Right lobe of liver (tissue), 6 donors: ENCODE results near the gene SPATA16. TPM values are rescaled to one million over a fixed set of nuclear protein-coding genes. Genes with fewer than 3 reads are reported as not detected.

Source experiments
- ATAC-seq, 4 donors: fragments of 200-7000 bp; cut with Tn5 transposase; one replicate each; pipeline ENCODE4 v1.9.1; 2020; ENCODE audit warnings: mild to moderate bottlenecking in 4 of 4, moderate library complexity in 4 of 4
- DNase-seq, 3 donors: peaks; one replicate each; pipeline ENCODE4 v3.0.0-alpha.2; 2020
- H3K27ac ChIP-seq, 3 donors: fragments of 200-600 bp; one replicate each; pipeline ENCODE4 v1.8.0; 2022
- H3K27me3 ChIP-seq, 2 donors: fragments of 200-600 bp; one replicate each; pipeline ENCODE4 v1.8.0; 2022
- H3K36me3 ChIP-seq, 4 donors: fragments of 200-600 bp; sonication (generic) in 1 of 4; one replicate each; pipeline versions ENCODE4 v1.5.1 to v1.8.0; 2017 to 2022; ENCODE audit warnings: control low read depth in 1 of 4
- H3K4me1 ChIP-seq, 4 donors: fragments of 200-600 bp; sonication (generic) in 1 of 4; one replicate each; pipeline versions ENCODE4 v1.5.1 to v1.8.0; 2017 to 2022; ENCODE audit warnings: control low read depth in 1 of 4
- H3K4me3 ChIP-seq, 3 donors: fragments of 200-600 bp; one replicate each; pipeline ENCODE4 v1.8.0; 2022
- H3K9me3 ChIP-seq, 4 donors: fragments of 200-600 bp; sonication (generic) in 1 of 4; one replicate each; pipeline versions ENCODE4 v1.5.1 to v1.8.0; 2017 to 2022; ENCODE audit warnings: control low read depth in 1 of 4
- POLR2A ChIP-seq: fragments of 450-650 bp; IDR thresholded peaks from one replicate; pipeline ENCODE4 v1.6.1; 2017; ENCODE audit warnings: antibody characterized with exemption, mild to moderate bottlenecking
- WGBS: methylation state at CpG from one replicate; pipeline ENCODE4 v1.1.6; 2018; ENCODE audit warnings: low coverage, low lambda C conversion rate; ENCODE audit not compliant: insufficient coverage; ENCODE audit errors: missing lambda C conversion rate; 5-methylcytosine and 5-hydroxymethylcytosine counted together
- intact Hi-C, 2 donors: fragments of 100-400 bp; cut with DNase I; formaldehyde crosslinking; loops; one replicate each; pipeline versions ENCODE4 v1.11.2 to v1.14.1; 2022
- total RNA-seq, 6 experiments: library from RNA; depleted of rRNA in 2 of 6; stranded (reverse); fragments of >200 nt in 2 of 6; fragmentation: NEBNext Ultra II Directional in 3 of 6; extraction: Animal tissue kit (Norgen Biotek cat#: 25700) in 3 of 6; gene quantifications; one replicate each; pipeline versions ENCODE4 v1.1.0 to v1.2.4, GENCODE V29; 2016 to 2023
- TF ChIP-seq, protein P1 (sequence below), 4 donors: fragments of 200-600 bp in 3 of 4; fragments of 450-650 bp in 1 of 4; IDR thresholded peaks; one replicate each; pipeline versions ENCODE4 v1.5.1 to v1.8.0; 2016 to 2022; ENCODE audit warnings: antibody characterized with exemption in 4 of 4, mild to moderate bottlenecking in 2 of 4
- donor health status: DM: no; HTN: yes; CAD: no.
- donor health status: DM: no; HTN: no; CAD: no.
- donor health status: DM: no; HTN: no; CAD: no.
- donor health status: DM: no; HTN: yes; CAD: no.
- donor health status: DM: no; HTN: yes; CAD: no.

SPATA16 gene
- total RNA-seq, 6 experiments from 2014 or later = not detected

DNA sequence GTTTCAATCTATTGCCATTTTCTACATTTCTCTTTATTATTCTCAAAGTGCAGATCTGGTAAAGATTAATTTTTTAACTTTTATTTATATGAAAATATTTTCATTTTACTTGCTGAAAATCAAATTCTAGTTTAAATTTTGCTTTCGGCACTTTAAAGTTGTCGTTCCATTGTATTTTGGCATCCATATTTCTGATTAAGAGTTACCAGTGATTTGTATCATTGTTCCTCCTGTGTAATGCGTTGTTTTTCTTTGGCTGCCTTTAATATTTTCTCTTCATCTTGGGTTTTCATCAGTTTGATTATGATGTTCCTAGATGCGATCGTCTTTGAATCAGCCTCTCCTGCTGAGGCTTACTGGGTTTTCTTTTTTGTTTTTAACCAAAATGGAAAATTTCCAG, 97.3 kb downstream of the SPATA16 start:
- 79% methylated on average over 5 of the region's 5 CpGs for WGBS
- no peak for DNase-seq

DNA sequence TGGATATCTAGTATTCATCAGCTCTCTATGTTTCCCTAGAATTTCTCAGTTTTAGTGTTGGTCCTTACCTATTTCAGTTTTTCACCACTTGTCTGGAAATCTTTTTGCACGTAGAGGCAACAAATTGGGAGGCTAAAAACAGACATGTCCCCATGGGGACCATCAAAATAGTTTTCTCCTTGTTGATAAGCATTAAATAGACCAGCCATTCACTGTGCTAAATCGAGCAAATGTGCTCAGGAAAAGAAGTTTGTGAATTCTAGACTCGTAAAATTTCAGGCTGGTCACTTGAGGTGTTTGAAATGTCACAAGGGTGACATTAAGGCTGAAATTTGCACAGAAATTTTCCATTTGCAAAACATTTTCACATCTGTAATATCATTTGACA, 102.6 kb downstream of the SPATA16 start:
- DNase-seq (no peak), ATAC-seq (no peak)
- Histone ChIP-seq H3K27me3 (no peaks in the 10 kb centered on the region), H3K9me3 (no peaks in the 10 kb centered on the region), H3K4me1 (no peaks in the 10 kb centered on the region), H3K27ac (no peak overlapping the region), H3K36me3 (no peaks in the 10 kb centered on the region), H3K4me3 (no peak overlapping the region)
- intact Hi-C loops = no loop called here
- 41% methylated on average over 3 of the region's 3 CpGs for WGBS
- no peak for TF ChIP-seq POLR2A
- TF ChIP-seq, protein P1, sequence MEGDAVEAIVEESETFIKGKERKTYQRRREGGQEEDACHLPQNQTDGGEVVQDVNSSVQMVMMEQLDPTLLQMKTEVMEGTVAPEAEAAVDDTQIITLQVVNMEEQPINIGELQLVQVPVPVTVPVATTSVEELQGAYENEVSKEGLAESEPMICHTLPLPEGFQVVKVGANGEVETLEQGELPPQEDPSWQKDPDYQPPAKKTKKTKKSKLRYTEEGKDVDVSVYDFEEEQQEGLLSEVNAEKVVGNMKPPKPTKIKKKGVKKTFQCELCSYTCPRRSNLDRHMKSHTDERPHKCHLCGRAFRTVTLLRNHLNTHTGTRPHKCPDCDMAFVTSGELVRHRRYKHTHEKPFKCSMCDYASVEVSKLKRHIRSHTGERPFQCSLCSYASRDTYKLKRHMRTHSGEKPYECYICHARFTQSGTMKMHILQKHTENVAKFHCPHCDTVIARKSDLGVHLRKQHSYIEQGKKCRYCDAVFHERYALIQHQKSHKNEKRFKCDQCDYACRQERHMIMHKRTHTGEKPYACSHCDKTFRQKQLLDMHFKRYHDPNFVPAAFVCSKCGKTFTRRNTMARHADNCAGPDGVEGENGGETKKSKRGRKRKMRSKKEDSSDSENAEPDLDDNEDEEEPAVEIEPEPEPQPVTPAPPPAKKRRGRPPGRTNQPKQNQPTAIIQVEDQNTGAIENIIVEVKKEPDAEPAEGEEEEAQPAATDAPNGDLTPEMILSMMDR (IDR thresholded peaks at IDR 0.05) = no peak

More for the DNA sequence above, 97.3 kb downstream of the SPATA16 start:
- no peaks in the 10 kb centered on the region for H3K9me3 ChIP-seq
- H3K4me3 ChIP-seq = no peak overlapping the region
- H3K36me3 ChIP-seq = no peaks in the 10 kb centered on the region
- no peak for TF ChIP-seq POLR2A
- TF ChIP-seq, protein P1 (IDR thresholded peaks at IDR 0.05) = no peak
- intact Hi-C loops = no loop called here
- no peak for ATAC-seq
- no peaks in the 10 kb centered on the region for H3K4me1 ChIP-seq
- H3K27me3 ChIP-seq = no peaks in the 10 kb centered on the region
- H3K27ac ChIP-seq = no peak overlapping the region

DNA sequence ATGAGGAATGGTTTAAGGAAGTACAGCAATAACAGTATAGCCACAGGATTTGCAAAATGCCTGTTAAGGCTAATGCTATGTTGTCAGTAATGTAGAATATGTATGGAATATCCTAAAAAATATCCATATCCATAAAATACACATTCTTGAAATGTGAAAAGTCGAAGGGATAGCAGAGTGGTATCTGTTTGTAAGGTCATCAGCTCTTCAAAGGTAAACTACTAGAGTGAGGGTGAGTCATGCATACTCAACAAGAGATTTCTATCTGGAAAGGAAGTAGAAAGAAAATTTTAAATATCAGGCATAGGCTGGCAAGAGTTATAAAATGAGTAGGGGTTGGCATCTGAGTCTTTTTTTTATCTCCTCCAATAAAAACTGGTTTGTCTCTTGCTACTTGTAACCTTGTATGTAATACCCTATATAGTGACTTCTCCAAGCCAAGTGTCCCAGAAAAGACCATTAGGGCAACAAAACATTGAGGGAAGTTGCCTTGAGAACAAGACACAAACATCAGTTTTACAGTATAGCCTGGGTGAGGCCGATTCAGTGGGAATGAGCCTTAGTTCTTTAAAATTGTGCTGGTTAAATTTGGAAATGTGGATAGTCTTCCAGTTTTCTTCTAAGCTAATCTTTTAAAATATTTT, 103.1 kb downstream of the SPATA16 start:
- Histone ChIP-seq H3K36me3 (no peaks in the 10 kb centered on the region), H3K27me3 (no peaks in the 10 kb centered on the region), H3K9me3 (no peaks in the 10 kb centered on the region), H3K27ac (no peak overlapping the region), H3K4me1 (no peaks in the 10 kb centered on the region), H3K4me3 (no peak overlapping the region)
- ATAC-seq (no peak), DNase-seq (no peak)
- WGBS = 38% methylated on average over 2 of the region's 2 CpGs
- TF ChIP-seq, protein P1 (IDR thresholded peaks at IDR 0.05) = no peak
- no peak for TF ChIP-seq POLR2A
- intact Hi-C loops = no loop called here

DNA sequence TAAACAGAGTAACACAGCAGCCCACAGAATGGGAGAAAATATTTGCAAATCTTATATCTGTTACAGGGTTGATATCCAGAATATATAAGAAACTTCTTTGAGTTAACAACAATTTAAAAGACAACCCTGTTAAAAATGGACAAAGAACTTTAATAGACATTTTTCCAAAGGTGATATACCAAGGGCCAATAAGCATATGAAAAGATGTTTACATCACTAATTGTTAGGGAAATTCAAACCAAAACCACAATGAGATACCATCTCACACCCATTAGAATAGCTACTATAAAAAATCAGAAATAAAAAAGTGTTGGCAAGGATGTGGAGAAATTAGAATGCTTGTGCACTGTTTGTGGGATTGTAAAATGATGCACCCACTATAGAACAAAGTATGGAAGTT, 110.8 kb downstream of the SPATA16 start:
- ATAC-seq (no peak), DNase-seq (no peak)
- Histone ChIP-seq H3K9me3 (no peaks in the 10 kb centered on the region), H3K27ac (no peak overlapping the region), H3K4me1 (no peaks in the 10 kb centered on the region), H3K36me3 (no peaks in the 10 kb centered on the region), H3K4me3 (no peak overlapping the region), H3K27me3 (no peaks in the 10 kb centered on the region)
- TF ChIP-seq, protein P1 (IDR thresholded peaks at IDR 0.05) = no peak
- TF ChIP-seq POLR2A = no peak
- intact Hi-C loops = no loop called here

DNA sequence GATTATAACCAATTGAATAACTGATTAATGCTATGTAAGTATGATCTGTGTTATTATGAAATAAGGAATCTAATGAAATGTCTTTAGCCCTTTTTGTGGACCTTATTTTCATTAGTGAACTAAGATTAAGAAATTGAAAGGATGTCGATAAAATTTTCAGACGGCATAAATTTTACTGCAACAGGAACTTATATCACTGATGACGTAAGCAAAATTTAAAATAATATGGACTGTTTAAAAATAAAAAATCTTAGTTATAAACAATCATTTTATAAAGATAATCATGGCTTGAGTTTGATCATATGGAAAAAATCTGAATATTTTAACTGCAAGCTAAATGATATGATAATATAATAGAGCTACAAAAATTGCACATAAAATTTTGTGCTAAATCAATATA, 112.7 kb downstream of the SPATA16 start:
- Histone ChIP-seq H3K27ac (no peak overlapping the region), H3K4me1 (no peaks in the 10 kb centered on the region), H3K4me3 (no peak overlapping the region), H3K27me3 (peaks cover 0 to 3% of the 10 kb centered on the region in 2 donors), H3K36me3 (no peaks in the 10 kb centered on the region), H3K9me3 (no peaks in the 10 kb centered on the region)
- 71% methylated on average over 3 of the region's 3 CpGs for WGBS
- TF ChIP-seq, protein P1 (IDR thresholded peaks at IDR 0.05) = no peak
- no peak for TF ChIP-seq POLR2A
- intact Hi-C loops = no loop called here
- DNase-seq = no peak
- no peak for ATAC-seq
